ENCODE measurements around the gene TLK1. TPM values are rescaled to one million over a fixed set of nuclear protein-coding genes. Genes with fewer than 3 reads are reported as not detected.

Gene TLK1
- polyA plus RNA-seq, 4 donors, result 40.0 to 65.2 (median 51.4) TPM

DNA sequence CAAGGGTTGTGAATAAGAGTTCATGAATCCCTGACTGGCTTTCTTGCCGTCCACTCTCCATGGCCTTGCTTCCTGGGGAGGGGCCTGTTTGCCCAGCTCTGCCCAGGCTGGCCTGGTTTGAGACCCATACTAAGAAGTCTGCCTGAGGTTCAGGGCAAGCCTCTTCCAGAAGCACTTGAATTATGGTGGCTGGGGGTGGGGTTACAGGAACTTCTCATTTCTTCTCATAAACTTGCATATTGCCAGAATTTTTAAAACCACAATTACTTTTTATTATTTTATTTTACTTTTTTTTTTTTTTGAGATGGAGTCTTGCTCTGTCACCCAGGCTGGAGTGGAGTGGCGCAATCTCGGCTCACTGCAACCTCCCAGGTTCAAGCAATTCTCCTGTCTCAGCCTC is 189.6 kb downstream of the TLK1 start:
- DNase-seq (ENCODE audit: low read depth in 4 of 4, low spot score in 3 of 4), result no peak

- DNase-seq (ENCODE audit: low read depth in 4 of 4, low spot score in 3 of 4), result no peak
Measured at GRCh38 chr2:170969872-170970496, 190.7 kb downstream of the TLK1 start.

DNA sequence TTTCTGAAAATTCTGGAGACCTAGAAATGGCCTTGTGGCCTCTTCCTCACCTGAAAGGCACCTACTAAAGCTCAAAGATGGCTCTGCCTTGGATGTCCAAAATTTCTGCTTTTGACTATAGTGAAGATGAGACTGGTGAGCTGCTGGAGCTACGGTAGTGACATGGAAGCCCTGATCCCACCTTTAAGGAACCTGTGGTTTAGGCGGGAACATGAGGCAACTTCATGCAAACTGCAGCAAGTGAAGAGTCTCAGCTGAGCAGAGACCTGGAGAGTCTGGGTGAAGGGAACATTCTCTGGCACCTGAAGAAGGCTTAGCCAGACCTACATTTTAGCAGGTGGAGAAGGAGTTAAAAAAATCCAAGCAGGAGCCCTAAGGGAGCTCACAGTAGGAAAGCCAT is 191.7 kb downstream of the TLK1 start:
- DNase-seq (ENCODE audit: low read depth in 4 of 4, low spot score in 3 of 4), result no peak

DNA sequence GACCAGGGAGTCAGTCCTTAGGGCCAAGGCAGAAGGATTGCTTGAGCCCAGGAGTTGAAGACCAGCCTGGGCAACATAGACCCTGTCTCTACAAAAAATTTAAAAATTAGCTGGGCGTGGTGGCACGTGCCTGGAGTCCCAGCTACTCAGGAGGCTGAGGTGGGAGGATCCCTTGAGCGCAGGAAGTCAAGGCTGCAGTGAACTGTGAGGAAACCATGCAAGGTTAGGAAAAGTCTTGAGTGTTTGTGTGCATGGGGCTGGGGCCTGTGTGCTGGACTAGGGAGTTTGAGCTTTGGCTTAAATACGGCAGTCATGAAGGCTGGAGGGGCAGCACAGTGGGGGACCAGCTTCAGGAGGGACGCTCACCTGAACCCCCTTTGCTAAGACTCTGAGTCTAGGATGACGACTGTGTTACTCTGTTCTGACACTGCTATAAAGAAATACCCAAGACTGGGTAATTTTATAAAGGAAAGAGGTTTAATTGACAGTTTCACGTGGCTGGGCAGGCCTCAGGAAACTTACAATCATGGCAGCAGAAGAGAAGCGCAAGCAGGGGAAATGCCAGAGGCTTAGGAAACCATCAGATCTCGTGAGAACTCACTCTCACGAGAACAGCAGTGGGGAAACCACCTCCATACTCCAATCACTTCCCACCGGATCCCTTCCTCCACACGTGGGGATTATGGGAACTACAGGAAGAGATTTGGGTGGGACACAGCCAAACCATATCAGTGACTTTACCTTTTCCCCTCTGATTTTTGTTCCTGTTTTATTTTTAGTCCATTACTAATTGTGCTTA is 192.3 kb downstream of the TLK1 start:
- DNase-seq (ENCODE audit: low read depth in 4 of 4, low spot score in 3 of 4), result no peak

GRCh38 chr2:170967553-170967952 is 193.1 kb downstream of the TLK1 start:
- DNase-seq (ENCODE audit: low read depth in 4 of 4, low spot score in 3 of 4), result no peak

- no peak for DNase-seq (ENCODE audit: low read depth in 4 of 4, low spot score in 3 of 4)
Measured at GRCh38 chr2:170966648-170967396, 193.9 kb downstream of the TLK1 start.

- no peak for DNase-seq (ENCODE audit: low read depth in 4 of 4, low spot score in 3 of 4)
Measured at GRCh38 chr2:170965446-170966225, 195.1 kb downstream of the TLK1 start.

DNA sequence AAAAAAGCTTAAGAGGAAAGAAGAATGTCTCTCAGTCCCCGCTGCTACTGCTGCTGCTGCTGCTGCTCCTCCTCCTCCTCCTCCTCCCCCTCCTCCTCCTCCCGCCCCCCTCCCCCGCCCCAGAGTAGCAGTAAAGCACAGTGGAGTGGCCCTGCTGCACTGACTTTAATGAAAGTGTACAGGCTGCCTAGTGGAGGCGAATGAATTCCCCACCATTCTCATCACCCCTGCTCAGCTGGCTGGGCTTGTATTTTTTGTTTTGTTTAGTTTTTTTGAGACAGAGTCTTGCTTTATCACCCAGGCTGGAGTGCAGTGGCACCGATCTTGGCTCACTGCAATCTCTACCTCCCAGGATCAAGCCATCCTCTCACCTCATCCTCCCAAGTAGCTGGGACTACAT is 197.3 kb downstream of the TLK1 start:
- DNase-seq (ENCODE audit: low read depth in 4 of 4, low spot score in 3 of 4), result no peak

DNA sequence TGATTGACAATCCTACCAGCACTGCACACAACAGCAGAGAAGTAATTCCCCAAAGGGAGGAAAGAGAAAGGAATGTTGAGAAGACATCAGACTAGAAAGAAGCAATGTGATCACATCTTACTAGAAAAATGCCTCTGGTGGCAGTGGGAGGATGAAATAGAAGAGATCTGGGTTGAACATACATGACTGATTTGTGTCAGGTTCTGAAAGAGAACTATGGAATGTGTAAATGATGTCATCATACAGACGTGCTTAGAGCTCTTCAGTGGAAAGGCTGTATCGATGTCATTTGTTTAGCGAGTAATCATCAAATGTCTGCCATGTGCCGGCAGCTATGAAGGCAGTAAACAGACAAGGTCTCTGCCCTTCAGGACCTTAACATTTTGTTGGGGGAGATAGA is 206.8 kb downstream of the TLK1 start:
- no peak for DNase-seq (ENCODE audit: low read depth in 4 of 4, low spot score in 3 of 4)

- DNase-seq (ENCODE audit: low read depth in 4 of 4, low spot score in 3 of 4), result no peak
Measured at GRCh38 chr2:170950221-170950761, 210.4 kb downstream of the TLK1 start.

DNA sequence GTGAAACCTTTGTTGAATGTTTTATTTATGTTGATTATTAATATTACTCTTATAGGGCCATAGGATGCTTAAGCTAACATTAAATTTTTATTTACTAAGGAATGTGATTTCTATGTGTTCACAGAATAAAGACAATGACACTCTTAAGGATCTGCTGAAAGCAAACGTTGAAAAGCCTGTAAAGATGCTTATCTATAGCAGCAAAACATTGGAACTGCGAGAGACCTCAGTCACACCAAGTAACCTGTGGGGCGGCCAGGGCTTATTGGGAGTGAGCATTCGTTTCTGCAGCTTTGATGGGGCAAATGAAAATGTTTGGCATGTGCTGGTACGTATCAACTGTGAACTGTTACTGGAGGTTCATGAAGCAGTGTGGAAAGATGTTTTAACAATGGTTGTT is 211.3 kb downstream of the TLK1 start:
- DNase-seq (ENCODE audit: low read depth in 4 of 4, low spot score in 3 of 4), result no peak

- no peak for DNase-seq (ENCODE audit: low read depth in 4 of 4, low spot score in 3 of 4)
Measured at GRCh38 chr2:170944545-170944944, 216.1 kb downstream of the TLK1 start.

DNA sequence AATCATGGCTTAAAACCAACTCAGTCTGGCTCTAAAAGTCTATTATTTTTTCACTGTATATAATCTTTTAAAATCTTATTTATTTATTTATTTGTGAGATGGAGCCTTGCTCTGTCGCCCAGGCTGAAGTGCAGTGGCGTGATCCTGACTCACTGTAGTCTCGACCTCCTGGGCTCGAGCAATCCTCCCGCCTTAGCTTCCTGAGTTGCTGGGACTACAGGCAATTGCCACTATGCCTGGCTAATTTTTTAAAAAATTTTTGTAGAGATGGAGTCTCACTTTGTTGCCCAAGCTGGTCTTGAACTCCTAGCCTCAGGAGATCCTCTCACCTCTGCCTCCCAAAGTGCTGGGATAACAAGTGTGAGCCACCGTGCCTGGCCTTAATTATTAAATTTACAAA is 217.1 kb downstream of the TLK1 start:
- DNase-seq (ENCODE audit: low read depth in 4 of 4, low spot score in 3 of 4), result no peak

DNA sequence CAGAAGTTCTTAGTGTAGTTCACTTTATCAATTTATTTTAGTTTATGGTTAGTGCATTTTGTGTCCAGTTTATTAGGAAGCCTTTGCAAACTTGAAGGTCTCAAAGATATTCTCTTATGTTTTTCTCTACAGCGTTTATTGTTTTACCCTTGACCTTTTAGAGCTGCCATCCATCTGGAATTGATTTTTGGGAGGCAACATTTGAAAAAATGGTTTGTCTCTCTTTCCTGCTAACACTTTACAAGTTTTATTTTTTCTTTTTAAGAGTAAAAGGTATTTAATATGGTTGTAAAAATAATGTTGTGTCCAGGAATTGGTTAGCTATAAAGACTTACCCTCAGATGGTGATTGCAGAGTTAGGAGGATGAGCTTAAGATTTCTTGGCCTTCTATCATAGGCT is 217.7 kb downstream of the TLK1 start:
- DNase-seq (ENCODE audit: low read depth in 4 of 4, low spot score in 3 of 4), result no peak

DNA sequence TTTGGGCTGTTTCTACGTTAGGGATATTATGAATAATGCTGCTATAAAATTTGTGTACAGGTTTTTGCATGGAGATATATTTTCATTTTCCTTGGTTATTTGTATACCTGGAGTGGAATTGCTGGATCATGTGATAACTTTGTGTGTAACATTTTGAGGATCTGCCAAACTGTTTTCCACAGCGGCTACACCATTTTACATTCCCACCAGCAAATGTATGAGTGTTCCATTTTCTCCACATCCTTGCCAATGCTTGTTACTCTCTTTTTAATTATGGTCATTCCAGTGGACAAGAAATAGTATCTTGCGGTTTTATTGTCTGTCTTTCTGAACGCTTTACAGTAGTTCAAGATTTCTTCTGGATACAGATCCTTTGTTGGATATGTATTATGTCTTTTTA is 218.1 kb downstream of the TLK1 start:
- no peak for DNase-seq (ENCODE audit: low read depth in 4 of 4, low spot score in 3 of 4)

Other genes with a start within 250 kb of the TLK1 start
- gene GORASP2, start 231.6 kb downstream of the TLK1 start, polyA plus RNA-seq (ENCODE audit: insufficient read length in 4 of 4), result 100 to 1,000 TPM in 1 of 4 donors, 10 to 100 TPM in 3; 77.0 to 104 (median 88.3) TPM